Mesothelial cell of epicardium (in vitro differentiated cells): ENCODE results near the gene HES4. TPM values are rescaled to one million over a fixed set of nuclear protein-coding genes. Genes with fewer than 3 reads are reported as not detected.

Experiments
- DNase-seq, 2 experiments: peaks; one replicate each; pipeline ENCODE4 v3.0.0; 2021; ENCODE audit warnings: low spot score in 2 of 2; ENCODE audit not compliant: unreplicated experiment in 2 of 2
- H3K27ac Mint-ChIP-seq: 2 replicates; pipeline ENCODE4 v1.8.0; 2021; ENCODE audit warnings: mixed read lengths
- H3K27me3 Mint-ChIP-seq: 2 replicates; pipeline ENCODE4 v1.8.0; 2021; ENCODE audit warnings: low read depth, mixed read lengths
- H3K36me3 Mint-ChIP-seq: 2 replicates; pipeline ENCODE4 v1.8.0; 2021; ENCODE audit warnings: mixed read lengths
- H3K4me1 Mint-ChIP-seq: 2 replicates; pipeline ENCODE4 v1.8.0; 2021; ENCODE audit warnings: mixed read lengths
- H3K4me3 Mint-ChIP-seq: 2 replicates; pipeline ENCODE4 v1.8.0; 2021; ENCODE audit warnings: mild to moderate bottlenecking, moderate library complexity, mixed read lengths
- H3K9me3 Mint-ChIP-seq: 2 replicates; pipeline ENCODE4 v1.8.0; 2021; ENCODE audit warnings: mixed read lengths
- CTCF ChIP-seq: fragments of 200-600 bp; sonication (generic); IDR thresholded peaks from one replicate; pipeline ENCODE4 v1.5.0; 2021; ENCODE audit warnings: antibody characterized with exemption; ENCODE audit not compliant: unreplicated experiment
- total RNA-seq: library from RNA; stranded (reverse); gene quantifications from 3 replicates; pipeline ENCODE4 v1.2.1, GENCODE V29; 2021

The HES4 gene
- total RNA-seq, 1 donor from 2014 or later, result 92.0 TPM

GRCh38 chr1:963746-964525, 36.0 kb downstream of the HES4 start:
- peaks cover 9% of the 10 kb centered on the region for H3K27me3 Mint-ChIP-seq
- H3K4me1 Mint-ChIP-seq, result no peaks in the 10 kb centered on the region
- no peak overlapping the region for H3K27ac Mint-ChIP-seq
- TF ChIP-seq CTCF, result no peak
- H3K9me3 Mint-ChIP-seq, result no peaks in the 10 kb centered on the region
- H3K4me3 Mint-ChIP-seq, result no peak overlapping the region
- DNase-seq, result no peak
- H3K36me3 Mint-ChIP-seq, result peaks cover 2% of the 10 kb centered on the region

GRCh38 chr1:963301-963651, 36.6 kb downstream of the HES4 start:
- peaks cover 3% of the 10 kb centered on the region for H3K4me1 Mint-ChIP-seq
- peaks cover 2% of the 10 kb centered on the region for H3K36me3 Mint-ChIP-seq
- TF ChIP-seq CTCF, result no peak
- peaks cover 3% of the 10 kb centered on the region for H3K27me3 Mint-ChIP-seq
- H3K9me3 Mint-ChIP-seq, result no peaks in the 10 kb centered on the region
- no peak overlapping the region for H3K27ac Mint-ChIP-seq
- no peak for DNase-seq
- peak overlapping the region; percentile 36 for H3K4me3 Mint-ChIP-seq

GRCh38 chr1:962381-963300, 37.3 kb downstream of the HES4 start:
- no peak for DNase-seq
- peak overlapping the region; percentile 55 for H3K4me3 Mint-ChIP-seq
- H3K27ac Mint-ChIP-seq, result no peak overlapping the region
- no peaks in the 10 kb centered on the region for H3K9me3 Mint-ChIP-seq
- peaks cover 8% of the 10 kb centered on the region for H3K4me1 Mint-ChIP-seq
- TF ChIP-seq CTCF, result no peak
- peaks cover 2% of the 10 kb centered on the region for H3K36me3 Mint-ChIP-seq
- no peaks in the 10 kb centered on the region for H3K27me3 Mint-ChIP-seq

GRCh38 chr1:961132-961669, 38.7 kb downstream of the HES4 start:
- no peak overlapping the region for H3K27ac Mint-ChIP-seq
- no peak for DNase-seq
- H3K4me3 Mint-ChIP-seq, result peak overlapping the region; percentile 58
- no peaks in the 10 kb centered on the region for H3K27me3 Mint-ChIP-seq
- peaks cover 6% of the 10 kb centered on the region for H3K36me3 Mint-ChIP-seq
- H3K9me3 Mint-ChIP-seq, result no peaks in the 10 kb centered on the region
- peaks cover 11% of the 10 kb centered on the region for H3K4me1 Mint-ChIP-seq
- TF ChIP-seq CTCF, result no peak

- no peak within 1 kb of the TSS for H3K27ac Mint-ChIP-seq
- peak in 1 of 2 experiments; percentile 75 for DNase-seq
- no peaks in the 10 kb centered on the region for H3K9me3 Mint-ChIP-seq
- no peak for TF ChIP-seq CTCF
- peaks cover 6% of the 10 kb centered on the region for H3K36me3 Mint-ChIP-seq
- H3K4me3 Mint-ChIP-seq, result peak within 1 kb of the TSS; percentile 85
- H3K27me3 Mint-ChIP-seq, result no peaks in the 10 kb centered on the region
- peaks cover 11% of the 10 kb centered on the region for H3K4me1 Mint-ChIP-seq
Observed at GRCh38 chr1:960363-961131, 39.4 kb downstream of the HES4 start, which contains the start of gene KLHL17. Gene KLHL17 (plus strand): TSS chr1:960584. CDS start chr1:960694, 110 bp downstream.
